GM19467 (cell line): Measurements from ENCODE around the gene SPON1.
"Not testable (repeated sequence)": the region's sequence is repeated elsewhere in the genome, so short reads cannot be mapped to it uniquely, and the experiment has no call there.

Source experiments
- ATAC-seq: cut with Tn5 transposase; IDR thresholded peaks from one replicate; pipeline ENCODE4 v1.9.1; 2021; ENCODE audit warnings: mild to moderate bottlenecking, moderate library complexity; ENCODE audit not compliant: unreplicated experiment

Gene SPON1

DNA sequence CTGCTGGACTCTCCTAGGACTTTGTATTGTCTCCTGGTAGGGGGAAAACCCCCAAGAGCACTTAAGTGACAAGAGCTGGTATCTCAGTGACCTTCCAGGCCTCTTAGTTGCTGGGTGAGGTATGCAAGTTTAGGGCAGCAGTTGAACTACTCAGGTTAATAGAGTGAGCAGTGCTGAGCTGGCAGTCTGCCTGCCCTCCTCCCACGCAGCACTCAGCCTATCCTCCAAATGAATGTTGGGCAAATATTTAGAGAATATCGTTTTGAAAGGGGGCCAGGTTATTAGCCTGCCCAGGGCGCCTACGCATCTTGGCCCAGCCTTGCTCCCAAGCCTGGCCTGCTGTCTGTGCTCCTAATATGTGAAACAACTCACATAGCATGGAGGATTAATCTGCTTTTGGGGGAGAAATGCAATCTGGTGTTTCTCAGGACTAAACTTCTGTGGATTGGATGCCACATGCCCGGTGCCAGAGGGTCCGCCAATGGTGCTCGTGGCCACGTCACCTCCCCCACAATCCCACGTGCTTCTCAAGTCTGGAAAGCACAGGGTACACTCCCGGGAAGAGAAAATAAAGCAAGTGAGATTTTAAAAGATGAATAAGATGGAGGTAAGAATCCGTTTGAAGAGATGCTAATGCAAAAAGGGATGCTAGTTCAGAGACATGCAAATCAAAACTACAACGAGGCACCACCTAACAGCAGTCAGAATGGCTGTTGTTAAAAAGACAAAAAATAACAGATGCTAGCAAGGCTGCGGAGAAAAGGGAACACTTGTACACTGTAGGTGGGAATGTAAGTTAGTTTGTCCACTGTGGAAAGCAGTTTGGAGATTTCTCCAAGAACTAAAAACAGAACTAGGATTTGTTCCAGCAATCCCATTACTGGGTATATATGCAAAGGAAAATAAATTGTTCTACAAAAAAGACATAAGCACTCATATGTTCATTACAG is 67.7 kb downstream of the SPON1 start:
- ATAC-seq: no peak

DNA sequence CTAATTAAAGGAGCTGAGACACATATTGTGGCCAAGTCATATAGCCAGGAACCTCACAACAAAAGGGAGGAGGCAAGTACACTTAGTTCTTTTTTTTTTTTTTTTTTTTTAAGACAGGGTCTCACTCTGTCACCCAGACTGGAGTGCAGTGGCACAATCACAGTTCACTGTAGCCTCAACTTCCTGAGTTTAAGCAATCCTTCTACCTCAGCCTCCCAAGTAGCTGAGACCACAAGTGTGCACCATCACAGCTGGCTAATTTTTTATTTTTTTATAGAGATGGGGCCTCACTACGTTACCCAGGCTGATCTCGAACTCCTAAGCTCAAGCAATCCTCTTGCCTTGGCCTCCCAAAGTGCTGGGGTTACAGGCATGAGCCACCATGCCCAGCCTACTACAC is 73.0 kb downstream of the SPON1 start:
- not testable (repeated sequence) for ATAC-seq

DNA sequence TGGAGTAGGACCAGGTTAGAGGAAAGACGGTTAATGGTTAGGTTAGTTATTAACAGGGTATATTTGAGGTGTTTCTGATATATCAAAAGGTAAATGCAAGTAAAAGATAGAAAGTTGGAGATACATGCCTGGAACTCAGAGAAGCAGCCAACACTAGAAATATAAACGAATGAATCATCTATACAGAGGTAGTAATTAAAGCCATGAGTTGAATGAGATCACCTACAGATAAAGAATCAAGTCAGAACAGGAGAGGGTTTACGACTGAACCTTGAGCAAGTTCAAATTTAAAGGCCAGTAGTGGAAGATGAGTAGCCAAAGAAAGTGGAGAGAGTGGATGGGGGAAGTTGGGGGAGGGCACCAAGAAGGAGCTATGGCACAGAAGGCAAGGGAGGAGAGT is 73.9 kb downstream of the SPON1 start:
- no peak for ATAC-seq

DNA sequence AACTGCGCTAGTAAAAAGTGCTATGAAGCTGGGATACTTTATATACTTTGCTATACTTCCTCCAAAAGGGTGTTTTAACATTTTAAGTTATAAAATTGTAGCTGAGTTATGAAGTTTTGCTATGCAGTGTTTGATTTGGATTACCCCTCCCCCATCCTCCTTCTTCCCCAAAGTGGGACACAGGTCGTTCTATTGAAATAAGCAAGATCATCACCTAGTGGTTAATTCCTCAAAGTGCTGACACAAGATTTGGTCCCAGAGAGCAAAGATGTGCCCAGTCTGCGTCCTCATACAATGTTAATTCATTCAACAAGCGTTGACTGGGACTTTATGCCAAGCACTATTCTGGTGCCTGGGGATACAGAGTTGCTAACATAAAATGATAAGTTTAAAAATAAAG is 78.5 kb downstream of the SPON1 start:
- no peak for ATAC-seq

DNA sequence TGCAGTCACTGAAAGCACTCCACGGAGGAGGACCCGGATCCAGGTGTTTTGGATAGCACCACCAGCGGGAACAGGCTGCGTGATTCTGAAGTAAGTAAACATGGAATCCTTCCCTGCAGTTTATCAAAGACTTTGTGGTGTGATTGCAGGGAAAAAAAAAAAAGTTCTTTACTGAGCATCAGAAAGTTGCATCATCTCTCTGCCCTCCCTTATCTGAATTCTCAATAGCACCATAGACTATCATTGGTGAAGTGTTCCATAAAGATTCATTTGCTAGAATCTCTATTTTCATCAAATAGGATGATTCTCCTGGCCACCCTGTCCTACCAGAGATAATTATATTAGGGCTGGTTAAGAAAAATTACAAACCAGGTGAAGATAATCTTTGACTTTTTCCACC is 79.0 kb downstream of the SPON1 start:
- ATAC-seq: no peak

DNA sequence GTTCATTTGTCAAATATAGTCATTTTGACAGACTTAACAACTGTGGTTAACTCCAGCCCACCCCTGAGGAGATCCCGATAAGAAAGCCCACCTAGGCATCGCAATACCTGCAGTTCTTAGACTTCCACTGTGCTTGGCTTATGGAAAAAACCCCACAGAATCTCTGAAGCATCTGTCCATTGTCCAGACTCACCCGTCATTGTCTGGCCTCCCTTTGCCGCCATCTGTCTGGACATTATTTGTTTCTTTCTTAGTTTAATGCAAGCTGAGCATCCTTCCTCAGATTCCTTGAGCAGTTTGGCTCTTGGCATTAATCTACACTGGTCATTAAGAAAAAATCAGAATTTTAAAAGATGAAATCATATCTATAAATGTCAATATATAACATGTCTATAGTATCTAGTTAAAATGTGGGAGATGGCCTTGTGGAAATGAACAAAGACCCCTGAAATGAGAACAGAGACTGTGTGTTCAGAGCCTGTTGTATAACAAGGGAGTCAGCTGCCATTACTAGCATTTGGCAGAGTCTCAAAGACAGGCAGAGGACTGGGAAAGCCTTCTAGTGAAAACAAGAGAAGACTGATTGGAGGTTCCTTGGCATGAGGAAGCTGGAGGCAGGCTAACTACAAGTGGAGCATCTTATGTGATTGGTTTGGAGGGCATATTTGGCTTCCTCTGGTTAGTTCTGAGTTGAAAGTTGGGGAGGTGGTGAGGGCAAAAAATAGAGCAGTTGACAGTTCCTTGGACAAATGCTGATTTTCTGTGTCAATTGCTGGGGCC is 80.4 kb downstream of the SPON1 start:
- ATAC-seq: no peak

DNA sequence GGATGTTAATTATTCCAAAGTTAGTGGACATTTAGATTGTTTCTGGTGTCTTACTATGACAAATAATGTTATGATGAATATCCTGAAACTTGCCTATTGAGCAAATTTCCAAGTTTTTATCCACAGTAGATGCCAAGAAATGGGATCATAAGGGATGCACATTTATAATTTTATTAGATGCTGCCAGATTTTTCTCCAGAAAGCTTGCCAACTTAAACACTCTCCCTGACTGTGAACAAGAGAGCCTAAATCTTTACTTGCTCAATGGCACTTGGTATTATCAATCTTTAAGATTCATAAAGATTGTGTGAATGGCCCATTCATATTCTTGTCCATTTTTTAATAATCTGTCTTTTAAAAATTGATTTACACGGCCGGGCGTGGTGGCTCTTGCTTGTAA is 82.4 kb downstream of the SPON1 start:
- ATAC-seq: no peak

DNA sequence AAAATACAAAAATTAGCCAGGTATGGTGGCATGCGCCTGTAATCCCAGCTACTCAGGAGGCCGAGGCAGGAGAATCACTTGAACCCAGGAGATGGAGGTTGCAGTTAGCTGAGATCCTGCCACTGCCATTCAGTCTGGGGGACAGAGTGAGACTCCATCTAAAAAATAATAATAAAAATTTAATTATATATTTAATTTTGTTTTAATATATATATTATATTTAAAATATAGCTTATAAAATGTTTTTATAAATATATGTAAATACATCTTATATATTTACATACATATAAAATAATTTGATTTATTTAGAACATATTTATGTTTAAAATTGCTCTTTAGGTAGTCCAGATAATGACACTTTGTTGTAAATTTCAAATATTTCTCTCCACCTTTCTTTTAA is 82.9 kb downstream of the SPON1 start:
- no peak for ATAC-seq

DNA sequence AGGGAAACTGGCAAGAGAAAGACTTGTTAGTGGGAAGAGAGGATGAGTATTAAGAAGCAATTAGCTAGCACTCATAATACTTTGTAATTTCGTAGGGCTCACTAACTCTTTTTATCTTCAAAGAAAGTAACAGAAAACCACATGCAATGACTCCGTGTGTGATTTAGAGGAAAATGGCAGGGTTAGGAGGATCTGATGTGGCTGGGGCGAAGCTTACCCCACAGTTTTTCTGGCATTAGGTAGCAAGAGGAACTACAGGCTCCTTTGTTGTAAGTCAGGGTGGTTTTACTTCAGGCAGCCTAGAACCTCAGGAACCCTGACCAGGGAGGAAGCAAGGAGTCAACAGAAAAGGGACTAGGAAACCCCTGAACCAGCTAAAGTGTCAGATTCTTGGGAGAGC is 89.7 kb downstream of the SPON1 start:
- ATAC-seq: no peak

DNA sequence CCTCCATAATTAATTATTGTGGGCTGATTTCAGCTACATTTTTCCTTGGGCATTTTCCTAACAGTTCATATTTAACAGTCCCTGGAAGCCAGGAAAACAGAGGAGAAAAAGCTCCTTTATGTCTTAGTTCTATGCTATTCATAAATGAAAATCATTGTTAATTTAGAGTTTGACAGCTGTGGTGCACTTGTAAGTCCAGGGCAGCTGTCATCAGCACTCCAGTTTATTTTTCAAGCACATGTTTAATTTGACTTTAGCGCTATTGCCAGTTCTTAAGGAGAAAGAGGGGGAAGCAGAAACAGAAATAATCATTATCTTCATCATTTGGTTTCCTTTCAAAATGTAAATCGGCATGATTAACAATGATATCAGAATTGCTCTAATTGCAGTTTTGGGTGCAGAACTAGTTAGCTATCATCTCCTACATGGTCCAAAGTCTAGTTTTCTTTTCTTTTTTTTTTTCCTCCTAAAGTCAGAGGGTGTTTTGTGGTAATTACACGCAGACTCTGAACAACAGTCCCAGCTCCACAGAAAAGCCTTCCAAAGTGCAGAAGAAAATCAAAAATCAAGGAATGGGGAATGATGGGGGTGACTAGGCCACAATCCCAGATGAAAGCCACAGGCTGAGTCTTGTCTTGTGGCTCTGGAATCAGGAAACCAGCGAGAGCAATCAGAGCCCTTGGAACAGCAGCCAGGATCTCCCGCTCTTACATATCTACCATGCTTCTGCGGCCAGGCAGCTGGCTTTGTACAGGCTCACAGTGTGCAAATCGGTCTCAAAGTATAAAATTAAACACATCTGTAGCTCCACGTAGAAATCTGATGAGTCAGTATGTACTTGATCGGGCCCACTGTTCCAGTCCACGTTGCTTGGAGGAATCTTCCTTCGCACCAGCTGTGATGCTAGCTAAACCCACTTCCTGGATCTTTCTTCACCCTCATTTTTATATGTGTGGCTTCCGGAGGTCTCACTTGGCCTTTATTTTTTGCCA is 91.9 kb downstream of the SPON1 start:
- ATAC-seq: no peak

DNA sequence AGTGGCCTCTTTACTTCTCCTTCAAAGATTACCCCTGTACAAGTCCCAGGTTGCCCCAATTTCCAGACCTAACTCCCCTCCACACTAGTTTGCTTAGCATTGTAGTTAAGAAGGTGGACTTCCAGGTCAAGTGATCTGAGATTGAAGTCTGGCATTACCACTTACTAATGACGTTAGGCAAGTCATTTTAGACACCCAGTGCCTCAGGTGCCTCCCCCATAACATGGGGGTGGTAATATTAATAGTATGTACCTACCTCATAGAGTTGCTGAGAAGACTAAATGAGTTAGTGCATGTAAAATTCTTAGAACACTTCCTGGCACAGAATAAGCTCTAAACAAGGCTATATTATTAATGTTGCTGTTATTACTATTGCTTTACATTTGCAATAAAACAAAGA is 93.4 kb downstream of the SPON1 start:
- ATAC-seq: no peak

DNA sequence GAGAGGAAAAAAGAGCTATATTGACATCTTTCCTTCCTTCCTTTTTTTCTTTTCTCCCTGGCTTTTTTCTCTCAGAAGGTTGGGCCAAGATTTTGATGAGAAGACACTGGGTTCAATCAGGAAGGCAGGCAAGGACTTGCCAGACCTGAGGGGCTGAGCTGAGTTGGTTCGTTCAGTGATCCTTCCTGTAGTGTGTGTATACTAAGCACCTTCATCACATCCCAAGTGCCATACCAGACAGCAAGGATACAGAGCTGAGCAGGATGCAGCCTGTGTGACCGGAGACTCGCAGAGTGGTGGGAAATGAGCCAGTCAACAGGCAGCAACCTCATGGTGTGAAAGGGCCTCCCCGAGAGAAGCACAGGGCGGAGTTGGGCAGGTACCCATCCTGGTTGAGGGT is 95.5 kb downstream of the SPON1 start:
- no peak for ATAC-seq

DNA sequence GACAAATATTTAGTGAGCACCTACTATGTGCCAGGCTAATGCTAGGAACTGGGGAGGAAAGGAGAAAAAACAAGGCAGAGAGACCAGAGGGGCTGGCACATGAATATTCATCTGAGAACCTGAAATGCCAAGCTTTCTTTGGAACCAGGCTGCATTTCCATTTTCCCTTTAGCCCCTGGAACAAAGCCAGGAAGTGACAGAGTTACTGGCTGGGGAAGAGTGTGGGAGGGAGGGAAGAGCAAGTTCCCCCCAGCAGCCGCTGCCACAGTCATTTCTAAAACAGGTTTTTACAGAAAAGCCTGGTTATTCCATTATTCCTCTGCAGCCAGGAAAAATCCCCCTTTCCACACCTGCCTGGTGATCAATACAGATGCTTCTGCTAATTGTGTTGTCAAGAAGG is 97.0 kb downstream of the SPON1 start:
- no peak for ATAC-seq

DNA sequence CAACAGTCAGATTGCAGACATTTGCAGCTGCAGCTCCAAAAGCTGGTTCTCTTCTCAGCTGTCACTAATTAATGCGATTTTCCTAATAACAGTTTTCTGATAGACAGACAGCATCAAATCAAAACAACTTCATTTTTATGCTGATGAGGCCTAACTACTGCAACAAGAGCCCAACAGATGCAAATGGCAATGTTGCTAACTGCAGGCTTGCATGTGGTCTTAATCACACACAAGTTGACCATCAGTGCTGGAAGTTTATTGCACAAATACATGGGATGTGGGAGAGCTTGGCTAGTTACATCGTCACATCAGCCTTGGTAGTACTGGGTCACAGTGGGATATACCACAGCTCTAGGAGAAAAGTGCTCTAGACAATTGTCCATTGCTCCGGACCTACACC is 99.2 kb downstream of the SPON1 start:
- ATAC-seq: no peak

DNA sequence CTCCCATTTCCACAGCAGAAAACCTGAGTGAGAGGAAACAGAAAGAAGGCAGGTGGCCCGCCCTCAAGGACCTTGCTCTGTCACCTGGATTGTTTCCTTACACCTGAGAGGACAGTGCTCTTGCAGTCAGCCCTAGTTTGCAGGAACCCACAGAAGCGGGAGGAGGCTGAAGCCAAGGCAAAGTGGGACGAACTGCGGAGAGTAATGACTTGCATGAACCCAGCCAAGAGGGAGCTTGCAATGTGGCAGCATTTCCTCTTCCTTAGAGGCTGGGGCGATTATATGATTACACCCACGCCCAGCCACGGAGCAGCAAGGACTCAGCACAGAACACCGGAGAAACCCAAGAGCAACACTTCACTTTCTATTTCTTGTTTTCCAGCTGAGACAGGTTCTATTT is 102.6 kb downstream of the SPON1 start:
- ATAC-seq: no peak

DNA sequence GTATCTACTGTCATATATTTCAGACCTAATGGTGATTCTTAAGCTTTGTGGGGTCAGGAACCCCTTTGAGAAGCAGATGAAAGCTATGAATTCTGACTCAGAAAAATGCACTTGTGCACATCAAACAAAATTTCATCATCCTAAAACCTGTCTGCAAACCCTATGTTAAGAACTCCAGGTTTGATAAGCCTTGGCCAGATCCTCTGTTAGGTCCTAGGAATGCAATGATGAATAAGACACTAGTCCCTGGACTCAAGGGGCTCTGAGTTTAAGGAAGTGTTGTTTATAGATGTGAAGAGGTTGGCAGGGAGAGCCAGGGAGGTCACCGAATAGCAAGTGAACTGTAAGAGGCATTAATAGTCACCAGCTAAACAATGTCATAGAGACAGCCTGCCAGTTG is 103.2 kb downstream of the SPON1 start:
- no peak for ATAC-seq

DNA sequence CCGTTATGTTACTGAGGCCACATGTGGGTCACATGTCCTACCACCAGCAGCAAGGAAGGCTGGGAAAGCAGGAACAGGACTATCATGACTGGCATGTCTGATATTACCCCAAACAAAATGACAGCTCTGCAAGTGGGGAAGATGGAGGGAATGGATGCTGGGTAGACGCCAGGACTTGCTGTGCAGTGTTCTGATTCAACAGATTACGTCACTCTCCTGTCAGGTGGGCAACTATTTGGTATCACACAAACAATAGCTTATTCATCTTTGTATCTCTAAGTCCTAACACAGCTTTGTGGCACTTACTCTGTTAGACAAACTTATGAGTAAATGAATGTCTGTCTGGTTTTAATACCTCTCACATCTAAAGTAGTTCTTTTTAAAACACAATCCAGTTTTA is 105.2 kb downstream of the SPON1 start:
- ATAC-seq: no peak

DNA sequence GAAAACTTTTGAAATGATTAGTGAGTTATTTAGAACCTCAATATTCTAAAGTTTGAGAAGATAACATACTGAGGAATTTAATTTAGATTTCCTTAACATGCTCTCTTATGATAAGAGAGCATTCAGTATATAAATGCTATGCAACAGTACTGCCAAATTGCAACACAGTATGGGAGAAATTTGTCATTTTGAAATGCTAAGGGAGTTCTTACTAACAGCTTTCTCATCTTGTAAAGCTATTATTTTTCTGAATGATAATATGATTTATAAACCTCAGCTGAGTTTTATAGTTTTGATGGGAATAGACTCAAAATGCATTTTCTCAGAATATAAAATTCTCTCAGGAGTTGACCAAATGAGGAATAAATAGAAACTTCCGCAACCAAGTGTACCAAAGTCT is 108.4 kb downstream of the SPON1 start:
- ATAC-seq: no peak

DNA sequence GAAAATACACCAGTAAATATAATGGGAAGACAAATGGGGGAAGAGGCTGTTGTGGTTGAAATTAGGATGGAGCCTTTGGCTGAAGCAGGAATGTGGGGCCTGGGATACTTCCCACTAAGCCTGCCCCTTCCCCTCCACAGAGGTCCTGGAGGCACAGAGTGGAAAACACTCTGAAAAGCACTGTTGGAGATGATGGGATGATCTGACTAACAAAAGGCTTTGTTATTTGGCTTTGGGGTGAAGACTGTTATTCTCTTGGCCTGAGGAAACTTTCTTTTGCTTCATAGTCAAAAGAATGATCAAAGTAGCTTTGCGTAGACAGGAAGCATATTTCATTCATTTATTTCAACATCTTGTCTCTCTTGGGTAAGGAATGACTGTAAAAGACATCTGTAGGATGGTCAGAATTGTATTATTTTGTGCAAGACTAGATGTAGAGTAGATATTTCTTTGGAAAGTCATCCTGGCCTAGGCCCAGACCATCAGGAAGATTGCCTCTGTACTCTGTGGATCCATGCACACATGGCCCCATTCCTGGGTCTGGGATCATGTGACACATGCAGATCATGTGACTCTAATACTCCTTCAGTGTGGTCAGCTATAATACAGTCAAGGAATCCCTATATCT is 111.4 kb downstream of the SPON1 start:
- ATAC-seq: no peak
